COLO668 (cell line): ENCODE data around the gene TMPRSS9.
"Not testable (repeated sequence)": the region's sequence is repeated elsewhere in the genome, so short reads cannot be mapped to it uniquely, and the experiment has no call there.

ENCODE experiments used
- DNase-seq: peaks from one replicate; lab custom pipeline; 2025; ENCODE audit not compliant: unreplicated experiment; lab: John Stamatoyannopoulos, UW

TMPRSS9 gene

DNA sequence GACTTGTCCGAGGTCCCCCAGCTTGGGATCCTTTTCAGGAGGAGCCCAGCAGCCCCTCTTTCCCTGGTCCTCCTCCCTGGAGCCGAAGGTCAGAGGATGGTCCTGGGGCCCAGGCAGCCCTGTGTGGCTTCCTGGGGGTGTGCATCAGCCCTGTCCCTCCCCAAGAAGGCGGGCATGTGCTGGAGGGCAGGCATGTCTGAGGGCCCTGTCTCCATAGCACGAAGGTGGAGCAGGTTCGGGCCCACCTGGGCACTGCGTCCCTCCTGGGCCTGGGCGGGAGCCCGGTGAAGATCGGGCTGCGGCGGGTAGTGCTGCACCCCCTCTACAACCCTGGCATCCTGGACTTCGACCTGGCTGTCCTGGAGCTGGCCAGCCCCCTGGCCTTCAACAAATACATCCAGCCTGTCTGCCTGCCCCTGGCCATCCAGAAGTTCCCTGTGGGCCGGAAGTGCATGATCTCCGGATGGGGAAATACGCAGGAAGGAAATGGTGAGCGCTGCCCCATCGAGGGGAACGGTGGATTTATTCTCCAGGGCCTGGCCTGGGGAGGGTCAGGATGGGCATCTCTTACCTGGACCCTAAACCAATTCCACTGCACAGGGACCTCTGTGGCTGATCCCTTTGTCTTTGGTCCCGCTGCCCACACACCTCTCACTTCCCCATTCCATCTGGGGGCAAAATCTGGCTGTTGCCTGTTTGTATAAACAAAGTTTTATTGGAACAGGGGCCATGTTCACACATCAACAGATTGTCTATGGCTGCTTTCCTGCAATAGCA lies 56.4 kb downstream of the TMPRSS9 start:
- no peak for DNase-seq

- not testable (repeated sequence) for DNase-seq
These were observed 57.4 kb downstream of the TMPRSS9 start for GRCh38 chr19:2417436-2417835.

GRCh38 chr19:2417881-2418406 lies 57.9 kb downstream of the TMPRSS9 start:
- no peak for DNase-seq

DNA sequence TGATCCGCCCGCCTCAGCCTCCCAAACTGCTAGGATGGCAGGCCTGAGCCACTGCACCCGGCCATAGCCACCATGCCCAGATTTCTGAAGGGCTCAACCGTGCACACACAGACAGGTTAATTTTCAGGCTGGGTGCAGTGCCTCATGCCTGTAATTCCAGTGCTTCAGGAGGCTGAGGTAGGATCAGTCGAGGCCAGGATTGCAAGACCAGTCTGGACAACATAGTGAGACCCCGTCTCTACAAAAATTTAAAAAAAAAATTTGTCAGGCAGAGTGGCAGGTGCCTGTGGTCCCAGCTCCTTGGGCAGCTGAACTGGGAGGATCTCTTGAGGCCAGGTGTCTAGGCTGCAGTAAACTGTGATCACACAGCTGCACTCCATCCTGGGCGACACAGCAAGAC lies 59.7 kb downstream of the TMPRSS9 start:
- no peak for DNase-seq

- DNase-seq: no peak
These were observed 60.4 kb downstream of the TMPRSS9 start for GRCh38 chr19:2420490-2420889.

DNA sequence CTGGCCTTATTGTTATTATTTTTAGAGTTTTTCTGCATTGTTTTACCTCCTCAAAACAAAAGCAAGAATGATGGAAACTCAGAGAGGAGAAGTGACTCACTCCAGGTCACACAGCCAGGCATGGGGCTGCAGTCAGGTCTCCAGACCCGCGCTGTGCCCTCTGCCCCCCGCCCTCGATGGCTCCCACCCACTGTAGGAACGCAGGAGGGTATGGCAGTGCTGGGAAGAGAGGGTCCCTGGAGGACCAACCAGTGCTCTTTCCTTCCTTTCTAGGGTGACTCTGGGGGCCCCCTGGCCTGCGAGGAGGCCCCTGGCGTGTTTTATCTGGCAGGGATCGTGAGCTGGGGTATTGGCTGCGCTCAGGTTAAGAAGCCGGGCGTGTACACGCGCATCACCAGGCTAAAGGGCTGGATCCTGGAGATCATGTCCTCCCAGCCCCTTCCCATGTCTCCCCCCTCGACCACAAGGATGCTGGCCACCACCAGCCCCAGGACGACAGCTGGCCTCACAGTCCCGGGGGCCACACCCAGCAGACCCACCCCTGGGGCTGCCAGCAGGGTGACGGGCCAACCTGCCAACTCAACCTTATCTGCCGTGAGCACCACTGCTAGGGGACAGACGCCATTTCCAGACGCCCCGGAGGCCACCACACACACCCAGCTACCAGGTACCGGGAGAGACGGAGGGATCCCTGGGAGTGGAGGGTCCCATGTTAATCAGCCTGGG lies 61.7 kb downstream of the TMPRSS9 start:
- no peak for DNase-seq

- DNase-seq: no peak
These were observed 63.2 kb downstream of the TMPRSS9 start for GRCh38 chr19:2423071-2423914.

- DNase-seq: no peak
These were observed 64.0 kb downstream of the TMPRSS9 start for GRCh38 chr19:2423915-2424685.

DNA sequence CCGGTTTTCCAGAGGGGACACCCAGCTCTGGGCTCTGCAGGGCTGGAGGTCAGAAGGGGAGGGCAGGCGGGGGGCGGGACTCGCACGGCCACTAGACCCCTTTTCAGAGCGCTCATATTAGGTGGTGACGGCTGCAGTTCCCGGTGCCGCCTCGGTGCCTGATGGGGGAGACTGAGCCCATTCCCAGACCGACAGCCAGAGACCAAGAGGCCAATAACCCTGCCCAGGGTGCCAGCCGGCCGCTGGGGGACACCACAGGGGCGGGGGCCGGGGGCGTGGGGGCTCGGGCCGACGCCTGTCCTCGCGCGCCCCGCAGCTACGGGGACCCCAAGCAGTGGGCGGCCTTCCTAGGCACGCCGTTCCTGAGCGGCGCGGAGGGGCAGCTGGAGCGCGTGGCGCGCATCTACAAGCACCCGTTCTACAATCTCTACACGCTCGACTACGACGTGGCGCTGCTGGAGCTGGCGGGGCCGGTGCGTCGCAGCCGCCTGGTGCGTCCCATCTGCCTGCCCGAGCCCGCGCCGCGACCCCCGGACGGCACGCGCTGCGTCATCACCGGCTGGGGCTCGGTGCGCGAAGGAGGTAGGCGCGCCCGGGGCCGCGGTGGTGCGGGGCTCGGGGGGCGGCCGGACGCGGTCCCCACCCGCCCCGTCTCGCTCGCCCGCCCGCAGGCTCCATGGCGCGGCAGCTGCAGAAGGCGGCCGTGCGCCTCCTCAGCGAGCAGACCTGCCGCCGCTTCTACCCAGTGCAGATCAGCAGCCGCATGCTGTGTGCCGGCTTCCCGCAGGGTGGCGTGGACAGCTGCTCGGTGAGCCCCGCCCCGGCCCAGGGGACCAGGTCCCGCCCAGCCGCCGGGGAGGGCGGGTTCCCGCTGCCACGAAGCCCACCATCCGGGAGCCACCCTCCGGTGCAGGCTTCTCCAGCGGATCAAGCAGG lies 64.9 kb downstream of the TMPRSS9 start:
- no peak for DNase-seq

GRCh38 chr19:2425622-2426581 lies 65.8 kb downstream of the TMPRSS9 start:
- no peak for DNase-seq

GRCh38 chr19:2426611-2427428 lies 66.8 kb downstream of the TMPRSS9 start:
- DNase-seq: peak; percentile 62

DNA sequence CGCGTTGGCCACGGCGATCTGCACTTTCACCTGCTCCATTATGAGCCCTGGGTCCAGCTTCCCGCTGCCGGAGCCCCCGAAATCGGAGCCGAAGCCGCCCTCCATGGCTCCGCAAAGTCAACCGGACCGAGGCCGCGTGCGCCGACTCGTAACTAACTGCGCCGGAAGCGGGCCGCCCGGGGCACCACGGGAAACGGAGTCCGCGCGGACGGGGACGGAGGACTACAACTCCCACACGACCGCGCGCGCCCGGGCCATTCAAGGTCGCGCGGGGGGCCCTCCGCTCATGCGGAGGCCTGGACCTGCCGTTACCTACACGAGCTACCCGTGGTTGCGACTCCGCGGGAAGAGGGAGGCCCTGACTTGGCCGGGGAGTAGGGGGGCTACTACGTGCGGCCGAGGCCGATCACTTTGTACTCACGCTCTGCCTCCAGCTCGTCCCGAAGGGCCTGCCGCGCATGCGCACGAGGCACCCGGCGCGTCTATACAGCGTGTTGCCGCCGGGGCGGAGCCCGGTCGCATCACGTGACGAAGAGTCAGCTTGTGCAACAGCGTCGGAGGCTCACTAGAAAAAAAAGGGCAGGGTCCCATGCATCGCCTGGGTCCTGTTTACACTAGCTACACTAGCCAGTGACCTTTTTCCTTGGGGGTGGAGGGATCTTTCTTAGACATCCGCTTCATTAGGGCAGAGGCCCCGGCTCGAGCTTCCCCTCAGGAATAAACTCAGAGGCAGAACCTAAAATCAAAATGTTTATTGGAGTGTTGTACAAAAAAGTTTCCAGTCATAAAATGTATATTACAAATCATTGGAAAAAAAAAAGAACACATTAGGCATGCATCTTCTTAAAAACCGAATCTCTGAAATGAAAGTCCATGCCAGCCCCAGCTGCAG lies 67.6 kb downstream of the TMPRSS9 start, which contains the start of gene TIMM13:
Gene TIMM13 (minus strand): TSS at position 158 of the 892 bp plus-strand sequence. CDS start 53 bp downstream, at position 105.
- peak; percentile 97 for DNase-seq

GRCh38 chr19:2428321-2428690 lies 68.2 kb downstream of the TMPRSS9 start:
- peak; percentile 64 for DNase-seq

- no peak for DNase-seq
These were observed 69.0 kb downstream of the TMPRSS9 start for GRCh38 chr19:2428756-2429711.

DNA sequence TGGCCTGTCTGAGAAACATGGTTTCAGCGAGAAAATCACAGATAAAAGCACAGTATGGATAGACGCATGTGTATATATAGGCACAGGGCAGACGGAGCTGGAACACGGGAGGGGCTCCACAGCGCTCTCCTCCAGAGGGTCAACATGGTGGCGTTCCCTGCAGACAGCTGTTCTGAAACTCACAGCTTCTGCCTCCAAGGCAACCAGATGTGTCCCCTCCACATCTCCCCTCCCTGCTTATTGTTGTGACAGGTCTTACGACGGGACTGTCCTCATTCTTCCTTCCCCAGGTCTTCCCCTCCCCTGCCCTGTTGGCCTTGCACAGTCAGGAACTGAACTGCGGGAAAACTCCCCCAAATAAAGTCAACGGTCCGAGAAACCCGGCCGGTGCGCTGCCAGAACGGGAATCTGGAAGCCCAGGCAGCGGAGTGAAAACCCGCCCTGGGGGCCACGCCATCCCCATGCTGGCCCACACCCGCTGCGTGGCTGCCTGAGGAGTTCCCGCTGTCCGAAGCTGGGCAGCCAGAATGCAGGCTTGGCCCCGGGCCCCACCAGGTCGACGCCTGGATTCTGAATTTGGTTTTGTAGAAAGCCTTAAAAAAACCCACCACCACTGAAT lies 70.0 kb downstream of the TMPRSS9 start:
- DNase-seq: no peak
